GM20431 (cell line): Measurements from ENCODE around the gene ABCC2.
"Not testable (repeated sequence)": the region's sequence is repeated elsewhere in the genome, so short reads cannot be mapped to it uniquely, and the experiment has no call there.

Experiments used
- in situ Hi-C: fragments of 300-500 bp; cut with MseI, MboI; formaldehyde crosslinking; loops from one replicate; pipeline ENCODE4 v1.15.0; 2020; ENCODE audit warnings: low sequenced_read_pairs; ENCODE audit not compliant: unreplicated experiment

ABCC2 gene

DNA sequence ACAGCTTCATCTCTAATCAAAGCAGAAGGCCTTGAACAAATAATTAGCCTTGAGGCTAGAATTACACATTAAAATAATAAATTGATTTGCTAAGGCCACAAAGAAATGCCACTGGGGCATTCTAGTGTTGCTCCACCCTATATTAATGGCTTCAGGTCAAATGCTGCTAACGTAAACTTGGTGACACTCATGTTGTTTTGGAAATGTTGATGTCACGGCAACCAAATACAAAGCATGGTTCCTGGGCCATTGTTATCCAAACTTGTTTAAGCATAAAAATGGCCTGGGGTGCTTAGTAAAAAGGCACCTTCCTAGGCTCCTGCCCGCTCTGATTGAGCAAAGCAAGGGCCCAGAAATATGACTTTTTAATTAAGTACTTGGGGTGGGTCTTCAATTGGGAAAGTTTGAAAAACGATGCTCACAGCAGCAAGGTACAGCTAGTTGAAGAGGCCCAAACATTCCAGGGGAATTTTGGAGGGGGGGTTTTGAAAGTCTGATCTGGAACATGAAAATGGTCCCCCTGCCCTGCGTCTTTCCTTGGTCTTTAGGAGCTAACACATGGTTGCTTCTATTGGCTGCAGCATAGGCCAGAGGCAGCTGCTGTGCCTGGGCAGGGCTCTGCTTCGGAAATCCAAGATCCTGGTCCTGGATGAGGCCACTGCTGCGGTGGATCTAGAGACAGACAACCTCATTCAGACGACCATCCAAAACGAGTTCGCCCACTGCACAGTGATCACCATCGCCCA, 67.8 kb downstream of the ABCC2 start:
- in situ Hi-C loops: loop anchor here (10.0 kb wide), 1 partner anchor 195 kb away; no protein-coding TSS in a partner anchor

DNA sequence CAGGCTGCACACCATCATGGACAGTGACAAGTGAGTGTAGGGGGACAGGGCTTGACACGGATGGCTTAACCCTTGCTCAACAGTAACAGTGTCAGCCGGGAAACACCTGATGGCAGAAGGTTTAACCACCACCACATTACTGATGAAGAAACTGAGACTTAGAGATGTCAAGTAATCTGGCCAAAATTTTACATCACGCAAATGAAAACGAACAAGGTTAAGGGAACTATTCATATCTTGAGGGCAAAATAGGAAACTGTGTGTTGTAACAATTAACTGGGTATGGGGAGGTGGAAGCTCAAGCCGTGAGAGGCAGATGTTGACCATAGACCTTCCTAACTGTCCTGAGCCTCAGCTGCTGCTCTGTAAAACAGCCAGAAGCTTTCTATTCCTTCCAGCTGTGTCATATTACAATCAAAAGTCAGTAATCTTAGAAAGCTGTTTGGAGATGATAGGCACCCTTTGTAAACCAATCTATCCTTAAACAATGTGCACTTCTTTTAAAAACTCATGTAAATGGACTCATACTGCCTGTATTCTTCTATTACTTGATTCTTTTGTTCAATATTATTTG, 68.4 kb downstream of the ABCC2 start:
- in situ Hi-C loops: loop anchor here (10.0 kb wide), 1 partner anchor 194 kb away; no protein-coding TSS in a partner anchor

DNA sequence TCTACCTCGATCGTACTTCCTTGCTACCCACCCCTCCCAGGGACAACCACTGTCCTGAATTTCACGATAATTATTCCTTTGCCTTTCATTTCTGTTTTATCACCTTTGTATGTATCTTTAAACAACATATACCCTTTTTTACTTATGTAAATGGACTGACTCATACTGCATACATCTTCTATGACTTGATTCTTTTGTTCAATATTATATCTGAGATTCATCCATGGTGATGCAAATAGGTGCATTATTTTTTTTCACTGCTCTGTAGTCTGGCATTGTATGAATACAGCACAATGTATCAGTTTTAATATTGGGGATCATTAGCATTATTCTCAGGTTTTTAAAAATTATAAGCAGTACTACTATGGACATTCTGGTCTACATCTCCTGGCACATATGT, 69.4 kb downstream of the ABCC2 start:
- in situ Hi-C loops: loop anchor here (10.0 kb wide), 1 partner anchor 193 kb away; no protein-coding TSS in a partner anchor

DNA sequence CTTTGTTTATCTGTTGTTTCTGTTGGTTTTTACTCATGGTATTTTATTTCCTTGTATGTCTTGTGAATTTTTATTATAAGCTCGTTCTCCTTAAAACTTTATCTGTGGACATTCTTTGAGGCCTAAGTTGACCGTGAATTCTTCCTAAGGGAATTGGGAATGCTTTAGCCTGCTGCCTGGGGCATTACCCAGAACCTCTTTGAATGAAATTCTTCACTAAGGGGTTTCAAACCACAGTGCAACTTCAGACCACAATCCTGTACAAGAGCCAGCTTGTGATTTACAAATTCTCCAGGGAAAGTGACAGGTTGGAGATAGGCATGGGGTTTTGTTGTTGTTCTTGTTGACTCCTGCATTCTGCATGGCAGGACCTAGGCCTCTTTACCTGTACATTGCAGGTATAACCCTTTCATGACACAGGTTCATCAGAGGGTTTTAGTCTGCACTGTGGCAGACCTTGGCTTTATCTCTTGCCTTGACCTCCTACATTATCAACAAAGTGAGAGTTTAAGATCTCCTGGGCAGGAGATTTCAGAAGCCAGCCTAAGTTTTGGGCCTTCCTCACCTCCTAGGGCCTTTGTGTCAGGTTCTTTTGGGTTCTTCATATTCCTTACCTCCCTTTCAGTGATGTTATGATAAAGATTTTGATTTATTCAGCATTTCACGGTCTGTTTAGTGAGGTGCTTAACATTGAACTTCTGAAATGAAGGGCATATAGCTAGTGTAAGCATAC, 70.2 kb downstream of the ABCC2 start:
- in situ Hi-C loops: loop anchor here (10.0 kb wide), 1 partner anchor 192 kb away; no protein-coding TSS in a partner anchor

DNA sequence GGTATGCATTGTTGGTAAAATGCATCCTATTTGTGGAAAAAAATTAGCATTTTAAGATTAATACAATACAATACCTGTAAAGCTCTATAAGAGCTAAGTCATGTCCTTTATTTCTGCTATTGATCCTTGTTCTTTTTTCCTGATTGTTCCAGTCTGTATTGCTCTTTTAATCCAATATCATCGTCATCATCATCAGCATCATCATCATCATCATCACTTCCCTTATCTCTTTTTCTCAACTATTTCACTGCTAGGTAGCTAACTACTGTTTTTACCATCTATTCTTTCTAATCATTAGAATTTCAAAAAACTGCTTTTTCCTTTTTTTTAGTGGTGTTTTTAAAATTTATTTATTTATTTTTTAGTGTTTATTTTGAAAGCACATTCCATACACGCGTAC, 71.2 kb downstream of the ABCC2 start:
- in situ Hi-C loops: loop anchor here (10.0 kb wide), 1 partner anchor 191 kb away; no protein-coding TSS in a partner anchor

DNA sequence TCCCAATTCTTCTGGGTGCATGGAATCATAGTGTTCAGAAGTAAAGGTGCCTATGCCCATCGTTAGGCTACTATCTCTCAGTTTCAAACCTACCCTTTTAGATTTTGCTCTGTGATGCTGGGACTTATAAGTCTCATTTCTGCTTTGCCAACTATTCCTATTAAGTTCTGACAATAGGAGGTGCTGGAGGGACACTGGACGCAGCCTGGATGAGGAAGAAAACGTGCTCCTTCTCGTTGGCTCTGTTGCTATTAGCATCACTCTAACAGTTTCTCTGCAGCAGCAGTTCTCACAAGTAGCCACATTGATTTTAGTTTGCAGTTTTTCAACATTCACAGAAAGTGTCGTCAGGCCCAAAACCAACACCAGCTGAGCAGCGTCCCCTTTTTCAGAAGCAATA, 72.4 kb downstream of the ABCC2 start:
- in situ Hi-C loops: loop anchor here (10.0 kb wide), 1 partner anchor 190 kb away; no protein-coding TSS in a partner anchor

DNA sequence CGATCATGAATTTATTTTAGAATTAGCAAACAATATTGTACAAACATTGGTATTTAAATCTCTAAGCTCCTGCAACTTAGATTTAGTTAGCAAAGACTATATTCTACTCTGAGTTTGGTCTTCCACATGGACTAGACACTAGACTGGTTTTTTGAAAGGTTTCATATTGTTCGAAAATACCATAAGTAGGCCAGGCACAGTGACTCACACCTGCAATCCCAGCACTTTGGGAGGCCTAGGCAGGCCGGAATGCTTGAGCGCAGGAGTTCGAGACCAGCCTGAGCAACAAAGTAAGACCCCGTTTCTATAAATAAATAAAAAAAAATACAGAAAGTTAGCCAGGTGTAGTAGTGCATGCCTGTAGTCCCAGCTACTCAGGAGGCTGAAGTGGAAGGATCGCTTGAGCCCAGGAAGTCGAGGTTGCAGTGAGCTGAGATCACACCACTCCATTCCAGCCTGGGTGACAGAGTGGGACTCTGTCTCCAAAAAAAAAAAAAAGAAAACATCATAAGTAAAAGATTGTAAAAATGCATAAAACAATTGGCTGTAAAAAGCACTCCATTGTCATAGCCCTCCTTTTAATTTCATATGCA, 73.1 kb downstream of the ABCC2 start:
- in situ Hi-C loops: loop anchor here (10.0 kb wide), 1 partner anchor 189 kb away; no protein-coding TSS in a partner anchor

DNA sequence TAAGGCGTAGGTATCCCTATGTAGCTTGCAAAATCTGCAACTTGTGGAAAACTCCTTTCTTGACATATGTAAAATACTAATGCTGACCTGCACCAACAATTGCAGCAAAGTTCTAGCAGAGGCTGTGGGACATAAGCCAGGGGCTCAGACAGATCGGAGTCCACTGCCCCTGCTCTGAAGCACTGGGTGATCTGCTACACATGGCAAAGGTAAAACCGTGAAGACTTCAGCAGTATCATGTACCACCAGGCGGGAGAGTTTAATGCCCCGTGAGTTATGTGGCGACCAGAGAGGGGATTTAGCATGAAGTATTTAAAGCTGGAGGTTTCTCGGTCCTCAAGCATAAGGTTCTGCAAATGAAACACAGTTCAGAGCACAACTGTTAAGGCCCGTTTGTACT, 76.4 kb downstream of the ABCC2 start:
- in situ Hi-C loops: loop anchor here (10.0 kb wide), 1 partner anchor 186 kb away; no protein-coding TSS in a partner anchor

DNA sequence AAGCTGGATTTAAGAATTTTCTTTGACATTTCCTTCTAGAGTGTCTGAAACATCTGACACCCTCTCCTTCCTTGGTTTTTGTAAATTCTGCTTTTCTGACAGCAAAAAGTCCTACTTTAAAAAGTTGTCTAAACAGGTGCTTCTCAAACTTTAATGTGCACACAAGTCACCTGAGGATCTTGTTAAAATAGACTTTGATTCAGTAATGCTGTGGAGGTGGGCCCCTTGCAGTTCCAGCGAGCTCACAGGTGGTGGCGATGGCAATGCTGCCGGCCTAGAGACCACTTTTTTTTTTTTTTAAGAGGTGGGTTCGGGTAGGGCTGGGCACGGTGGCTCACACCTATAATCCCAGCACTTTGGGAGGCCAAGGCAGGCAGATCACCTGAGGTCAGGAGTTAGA, 77.1 kb downstream of the ABCC2 start:
- in situ Hi-C loops: loop anchor here (10.0 kb wide), 1 partner anchor 185 kb away; no protein-coding TSS in a partner anchor

DNA sequence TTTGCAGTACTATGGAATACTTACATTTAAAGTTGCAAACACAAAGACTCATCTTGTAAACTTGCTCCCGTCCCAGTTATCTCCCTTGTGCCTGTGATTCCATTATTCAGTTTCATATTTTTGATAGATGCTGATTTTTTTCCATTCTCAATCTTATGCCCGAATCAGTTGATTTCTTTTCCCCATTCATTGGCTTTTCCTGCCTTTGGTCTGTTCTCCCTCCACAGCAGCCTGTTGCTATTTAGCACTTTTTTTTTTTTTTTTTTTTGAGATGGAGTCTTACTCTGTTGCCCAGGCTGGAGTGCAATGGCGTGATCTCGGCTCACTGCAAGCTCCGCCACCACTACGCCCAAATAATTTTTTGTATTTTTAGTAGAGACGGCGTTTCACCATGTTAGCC, 78.0 kb downstream of the ABCC2 start:
- in situ Hi-C loops: no loop called here

DNA sequence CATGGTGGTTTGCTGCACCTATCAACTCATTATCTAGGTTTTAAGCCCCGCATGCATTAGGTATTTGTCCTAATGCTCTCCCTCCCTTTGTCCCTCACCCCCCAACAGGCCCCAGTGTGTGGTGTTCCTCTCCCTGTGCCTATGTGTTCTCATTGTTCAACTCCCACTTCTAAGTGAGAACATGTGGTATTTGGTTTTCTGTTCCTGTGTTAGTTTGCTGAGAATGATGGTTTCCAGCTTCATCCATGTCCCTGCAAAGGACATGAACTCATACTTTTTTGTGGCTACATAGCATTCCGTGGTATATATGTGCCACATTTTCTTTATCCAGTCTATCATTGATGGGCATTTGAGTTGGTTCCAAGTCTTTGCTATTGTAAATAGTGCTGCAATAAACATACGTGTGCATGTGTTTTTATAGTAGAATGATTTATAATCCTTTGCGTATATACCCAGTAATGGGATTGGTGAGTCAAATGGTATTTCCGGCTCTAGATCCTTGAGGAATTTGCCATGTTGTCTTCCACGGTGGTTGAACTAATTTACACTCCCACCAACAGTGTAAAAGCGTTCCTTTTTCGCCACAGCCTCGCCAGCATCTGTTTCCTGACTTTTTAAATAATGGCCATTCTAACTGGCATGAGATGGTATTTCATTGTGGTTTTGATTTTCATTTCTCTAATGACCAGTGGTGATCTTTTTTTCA, 81.2 kb downstream of the ABCC2 start:
- in situ Hi-C loops: not testable (repeated sequence)

DNA sequence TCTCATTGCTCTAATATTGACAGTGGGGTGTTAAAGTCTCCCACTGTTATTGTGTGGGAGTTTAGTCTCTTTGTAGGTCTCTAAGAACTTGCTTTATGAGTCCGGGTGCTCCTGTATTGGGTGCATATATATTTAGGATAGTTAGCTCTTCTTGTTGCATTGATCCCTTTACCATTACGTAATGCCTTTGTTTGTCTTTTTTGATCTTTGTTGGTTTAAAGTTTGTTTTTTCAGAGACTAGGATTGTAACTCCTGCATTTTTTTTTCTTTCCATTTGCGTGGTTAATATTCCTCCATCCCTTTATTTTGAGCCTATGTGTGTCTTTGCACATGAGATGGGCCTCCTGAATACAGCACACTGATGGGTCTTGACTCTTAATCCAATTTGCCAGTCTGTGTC, 84.8 kb downstream of the ABCC2 start:
- in situ Hi-C loops: not testable (repeated sequence)

DNA sequence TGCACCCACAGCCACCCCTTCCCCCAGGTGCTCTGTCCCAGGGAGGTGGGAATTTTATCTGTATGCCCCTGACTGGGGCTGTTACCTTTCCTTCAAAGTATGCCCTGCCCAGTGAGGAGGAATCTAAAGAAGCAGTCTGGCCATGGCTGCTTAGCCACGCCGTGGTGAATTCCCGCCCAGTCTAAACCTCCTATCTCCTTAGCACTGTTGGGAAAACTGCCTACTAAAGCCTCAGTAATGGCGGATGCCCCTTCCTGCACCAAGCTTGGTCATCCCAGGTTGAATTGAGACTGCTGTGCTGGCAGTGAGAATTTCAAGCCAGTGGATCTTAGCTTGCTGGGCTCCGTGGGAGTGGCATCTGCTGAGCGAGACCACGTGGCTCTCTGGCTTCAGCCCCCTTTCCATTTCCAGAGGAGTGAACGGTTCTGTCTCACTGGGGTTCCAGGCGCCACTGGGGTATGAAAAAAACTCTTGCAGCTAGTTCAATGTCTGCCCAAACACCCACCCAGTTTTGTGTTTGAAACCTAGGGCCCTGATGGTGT, 87.2 kb downstream of the ABCC2 start:
- in situ Hi-C loops: no loop called here

DNA sequence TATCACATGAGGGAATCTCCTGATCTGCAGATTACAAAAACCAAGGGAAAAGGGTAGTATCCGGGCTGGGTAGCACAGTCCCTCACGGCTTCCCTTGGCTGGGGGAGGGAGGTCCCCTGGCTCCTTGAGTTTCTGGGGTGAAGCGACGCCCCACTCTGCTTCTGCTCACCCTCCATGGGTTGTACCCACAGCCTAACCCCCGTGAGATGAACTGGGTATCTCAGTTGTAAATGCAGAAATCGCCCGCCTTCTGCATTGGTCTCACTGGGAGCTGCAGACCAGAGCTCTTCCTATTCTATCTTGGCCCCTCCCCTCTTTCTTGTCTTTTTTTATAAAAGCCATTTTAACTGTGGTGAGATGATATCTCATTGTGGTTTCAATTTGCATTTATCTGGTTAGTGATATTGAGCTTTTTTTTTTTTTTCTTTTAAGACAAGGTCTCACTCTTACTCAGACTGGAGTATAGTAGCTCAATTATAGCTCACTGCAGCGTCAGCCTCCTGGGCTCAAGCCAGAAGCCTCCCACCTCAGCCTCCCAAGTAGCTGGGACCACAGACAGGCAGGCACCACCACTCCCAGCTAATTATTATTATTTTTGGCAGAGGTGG, 87.8 kb downstream of the ABCC2 start:
- in situ Hi-C loops: no loop called here

DNA sequence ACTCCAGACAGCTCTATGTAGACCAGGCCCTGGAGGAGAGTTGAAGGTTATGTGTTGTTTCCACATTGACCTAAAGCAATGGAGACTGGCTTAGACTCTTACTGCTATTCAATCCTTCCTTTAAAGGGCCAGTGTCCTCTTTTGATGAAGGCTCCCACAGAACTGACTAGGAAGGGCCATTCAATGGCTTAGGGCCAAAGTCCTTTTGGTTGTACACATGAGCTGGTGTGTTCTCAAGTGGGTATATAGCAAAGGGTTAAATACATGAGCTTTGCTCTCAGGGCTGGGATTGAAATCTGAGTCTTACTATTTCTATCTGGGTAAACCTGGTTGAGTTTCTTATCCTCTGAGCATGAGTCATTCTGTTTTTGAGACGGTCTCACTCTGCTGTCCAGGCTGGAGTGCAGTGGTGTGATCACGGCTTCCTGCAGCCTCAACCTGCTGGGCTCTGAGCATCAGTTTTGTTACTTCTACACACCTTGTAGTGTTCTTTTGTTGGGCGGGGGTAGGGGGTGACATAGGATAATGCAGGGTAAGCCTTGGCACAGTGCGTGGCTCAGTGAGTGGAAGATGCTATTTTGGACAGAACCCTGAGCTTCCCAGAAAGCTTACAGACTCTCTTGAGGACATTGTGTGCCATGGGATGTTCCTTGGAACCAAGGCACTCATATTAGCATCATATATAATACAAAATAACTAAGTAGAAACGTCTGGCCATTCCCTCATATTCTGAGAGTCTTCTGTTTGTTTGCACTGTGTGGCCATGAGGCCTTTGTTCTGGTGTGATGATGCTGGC, 90.1 kb downstream of the ABCC2 start:
- in situ Hi-C loops: no loop called here

DNA sequence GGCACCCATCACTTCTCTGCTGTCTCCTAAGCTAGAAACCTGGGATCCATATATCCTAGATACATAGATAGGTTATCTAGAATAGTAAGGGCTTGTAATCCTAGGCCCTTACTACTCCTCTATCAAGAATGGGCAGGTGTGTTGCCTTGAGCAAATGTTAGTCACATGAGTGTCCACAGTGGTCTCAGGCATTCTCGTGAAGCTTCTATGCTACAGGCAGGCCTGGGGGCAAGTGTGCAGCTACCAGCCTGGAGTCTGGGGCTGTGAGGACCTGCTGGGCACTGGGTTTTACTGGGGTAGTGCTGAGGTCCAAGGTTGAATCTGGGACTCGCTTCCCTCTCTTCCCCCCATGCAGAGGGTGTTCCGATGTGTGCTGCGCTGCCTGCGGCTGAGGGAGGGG, 91.4 kb downstream of the ABCC2 start:
- in situ Hi-C loops: no loop called here

DNA sequence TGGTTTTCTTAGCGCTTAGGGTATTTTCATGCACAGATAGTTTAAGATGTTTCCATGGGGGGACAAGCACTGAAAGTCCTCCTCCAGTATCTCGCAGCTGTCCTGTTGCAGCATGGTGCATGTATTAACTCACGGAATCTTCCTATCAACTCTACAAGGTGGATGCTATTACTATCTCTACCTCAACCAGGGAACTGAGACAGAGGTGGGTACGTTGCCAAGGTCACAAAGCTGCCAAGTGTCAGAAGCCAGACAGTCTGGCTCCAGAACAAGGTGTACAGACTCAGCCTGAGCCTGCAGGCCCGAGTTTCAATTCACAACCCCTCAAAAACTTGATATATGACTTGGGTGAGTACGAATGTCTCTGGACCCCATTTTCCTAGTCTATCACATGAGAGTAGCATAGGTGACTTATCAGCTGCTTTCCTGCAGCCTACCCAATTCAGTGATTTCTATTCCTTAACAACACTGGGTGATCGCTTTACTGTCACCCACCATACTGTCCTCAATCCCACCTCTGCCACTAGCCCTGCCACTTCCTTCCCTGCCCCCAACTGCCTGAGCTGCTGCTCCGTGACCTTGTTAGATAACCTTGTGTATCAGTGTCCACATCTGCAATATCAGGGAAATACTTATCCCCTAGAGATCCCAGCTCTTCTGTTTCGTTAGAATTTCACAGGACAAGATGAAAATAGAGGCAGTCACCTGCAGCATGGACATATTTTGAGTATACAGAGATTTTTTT, 92.1 kb downstream of the ABCC2 start:
- in situ Hi-C loops: no loop called here

DNA sequence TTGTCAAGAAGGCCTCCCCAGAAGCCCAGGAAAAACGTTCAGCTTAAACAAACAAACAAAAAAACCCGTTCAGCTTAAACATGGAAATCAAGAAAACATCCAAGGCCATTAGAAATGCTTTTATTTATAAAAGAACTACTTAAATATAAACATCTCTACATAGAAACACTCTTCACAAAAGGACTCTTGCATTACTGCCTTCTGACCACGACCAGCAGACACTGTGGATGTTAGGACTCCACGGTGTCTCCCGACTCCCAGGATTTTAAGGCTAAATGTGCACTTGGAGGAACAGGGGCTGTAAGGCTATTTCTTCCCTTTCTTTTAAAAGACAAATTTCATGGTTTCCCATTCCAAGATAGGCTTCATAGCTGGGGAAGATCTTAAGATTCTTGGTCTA, 93.0 kb downstream of the ABCC2 start:
- in situ Hi-C loops: no loop called here
